Embryonic facial prominence (tissue), 1 donor: ENCODE results near the gene SYT14.
"Not testable (repeated sequence)": the region's sequence is repeated elsewhere in the genome, so short reads cannot be mapped to it uniquely, and the experiment has no call there.

ENCODE experiments used
- DNase-seq: peaks from one replicate; pipeline ENCODE4 v3.0.0-alpha.2; 2016; ENCODE audit errors: extremely low spot score

Gene SYT14

GRCh38 chr1:209937996-209938959 is at the start of gene SYT14:
Gene SYT14, plus strand, starts transcription at chr1:209938217. Its CDS starts 48 bp downstream, at chr1:209938265.
- no peak for DNase-seq

- not testable (repeated sequence) for DNase-seq
Measured at GRCh38 chr1:209888291-209889076, 49.5 kb upstream of the SYT14 start.

- DNase-seq: no peak
Measured at GRCh38 chr1:209889077-209889418, 49.0 kb upstream of the SYT14 start.

- no peak for DNase-seq
Measured at GRCh38 chr1:209890641-209891330, 47.2 kb upstream of the SYT14 start.

GRCh38 chr1:209893751-209894150 is 44.3 kb upstream of the SYT14 start:
- DNase-seq: no peak

GRCh38 chr1:209895709-209896108 is 42.3 kb upstream of the SYT14 start:
- no peak for DNase-seq

GRCh38 chr1:209896346-209896745 is 41.7 kb upstream of the SYT14 start:
- DNase-seq: no peak

GRCh38 chr1:209898271-209898670 is 39.7 kb upstream of the SYT14 start:
- not testable (repeated sequence) for DNase-seq

GRCh38 chr1:209898851-209899250 is 39.2 kb upstream of the SYT14 start:
- not testable (repeated sequence) for DNase-seq

GRCh38 chr1:209899948-209900347 is 38.1 kb upstream of the SYT14 start:
- DNase-seq: no peak

- no peak for DNase-seq
Measured at GRCh38 chr1:209900734-209901133, 37.3 kb upstream of the SYT14 start.

- no peak for DNase-seq
Measured at GRCh38 chr1:209901211-209901610, 36.8 kb upstream of the SYT14 start.

GRCh38 chr1:209904774-209905173 is 33.2 kb upstream of the SYT14 start:
- DNase-seq: not testable (repeated sequence)

GRCh38 chr1:209911746-209912145 is 26.3 kb upstream of the SYT14 start:
- DNase-seq: no peak

- DNase-seq: no peak
Measured at GRCh38 chr1:209912306-209912705, 25.7 kb upstream of the SYT14 start.

GRCh38 chr1:209919637-209920036 is 18.4 kb upstream of the SYT14 start:
- DNase-seq: not testable (repeated sequence)

GRCh38 chr1:209920844-209921243 is 17.2 kb upstream of the SYT14 start:
- no peak for DNase-seq

- DNase-seq: no peak
Measured at GRCh38 chr1:209924390-209924789, 13.6 kb upstream of the SYT14 start.

- DNase-seq: no peak
Measured at GRCh38 chr1:209926045-209926444, 12.0 kb upstream of the SYT14 start.

GRCh38 chr1:209927466-209927865 is 10.6 kb upstream of the SYT14 start:
- no peak for DNase-seq

- no peak for DNase-seq
Measured at GRCh38 chr1:209929751-209930150, 8.3 kb upstream of the SYT14 start.

- no peak for DNase-seq
Measured at GRCh38 chr1:209931141-209931540, 6.9 kb upstream of the SYT14 start.
